GM19452 (cell line): ENCODE results near the gene SGO2.
A peak's percentile ranks its signal among the peaks of the same experiment; 100 is the strongest.
"Not testable (repeated sequence)": the region's sequence is repeated elsewhere in the genome, so short reads cannot be mapped to it uniquely, and the experiment has no call there.

Experiments
- ATAC-seq: cut with Tn5 transposase; IDR thresholded peaks from one replicate; pipeline ENCODE4 v1.9.1; 2021; ENCODE audit not compliant: unreplicated experiment

SGO2 gene

DNA sequence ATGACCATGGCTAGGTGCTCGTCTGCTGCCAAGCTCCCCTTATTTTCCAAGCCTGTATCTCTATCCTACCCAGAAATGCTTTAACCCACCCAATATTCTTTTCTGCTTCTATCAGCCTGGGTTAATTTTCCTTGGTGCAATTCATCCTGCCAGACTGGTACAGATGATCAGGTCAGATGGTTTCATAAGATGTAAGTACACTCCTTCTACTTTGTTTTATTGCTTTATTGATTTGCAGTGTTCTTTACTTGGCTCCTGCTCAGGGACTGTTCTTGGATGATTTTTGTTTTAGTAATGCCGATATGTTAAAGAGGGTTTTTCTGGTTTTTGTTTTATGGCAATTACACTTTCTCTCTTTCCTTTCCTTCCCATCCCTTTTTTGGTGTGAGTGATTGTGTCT lies 2.4 kb upstream of the SGO2 start:
- no peak for ATAC-seq

DNA sequence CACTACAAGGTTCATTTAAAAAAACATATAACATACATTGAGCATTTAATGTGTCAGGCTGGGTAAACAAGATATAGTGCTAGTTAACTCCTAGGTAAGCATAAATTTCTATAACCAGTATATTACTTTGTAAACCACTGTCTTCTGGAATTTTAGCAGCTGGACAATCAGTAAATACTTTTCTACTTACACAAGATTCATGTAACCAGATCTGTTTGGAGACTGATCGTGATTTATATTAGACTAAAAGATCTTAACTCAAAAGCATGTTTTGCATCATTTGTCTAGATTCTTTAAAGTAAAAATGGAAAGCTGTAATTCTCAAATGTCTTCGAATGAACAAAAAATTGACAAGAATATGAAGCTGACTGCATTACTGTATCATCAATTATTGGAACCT lies 941 bp upstream of the SGO2 start:
- ATAC-seq, result no peak

DNA sequence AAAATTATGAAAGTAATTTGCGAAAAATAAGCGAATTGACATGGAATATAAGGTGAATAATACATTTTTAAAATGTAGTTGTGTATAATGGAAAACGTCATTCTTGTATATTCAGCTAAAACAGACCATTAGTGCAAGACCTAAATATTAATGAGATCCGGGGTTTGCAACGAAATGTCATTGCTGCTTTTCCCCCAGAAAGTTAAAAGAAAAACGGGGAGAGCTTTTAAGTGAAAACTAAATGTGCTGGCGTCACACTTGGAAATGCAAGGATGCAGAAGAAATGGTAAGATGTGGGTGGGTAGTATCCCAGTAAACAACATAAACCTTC lies 491 bp upstream of the SGO2 start:
- no peak for ATAC-seq

DNA sequence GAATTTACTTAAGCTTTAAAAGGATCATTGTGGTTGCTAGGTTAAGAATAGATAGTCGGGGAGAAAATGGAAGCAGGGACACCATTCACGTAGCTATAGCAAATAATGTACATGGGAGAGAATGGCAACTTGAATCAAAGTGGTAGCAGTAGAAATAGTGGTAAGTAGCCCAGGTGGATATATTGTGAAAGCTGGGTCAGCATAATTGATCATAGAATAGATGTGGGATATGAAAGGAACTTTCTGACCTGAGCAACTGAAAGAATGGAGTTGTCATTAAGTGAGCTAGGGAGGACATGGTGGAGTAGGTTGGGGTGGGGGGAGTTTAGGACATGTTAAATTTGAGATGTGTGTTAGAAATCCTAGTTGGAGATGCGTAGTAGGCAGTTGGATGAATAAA lies 2.2 kb downstream of the SGO2 start:
- no peak for ATAC-seq

DNA sequence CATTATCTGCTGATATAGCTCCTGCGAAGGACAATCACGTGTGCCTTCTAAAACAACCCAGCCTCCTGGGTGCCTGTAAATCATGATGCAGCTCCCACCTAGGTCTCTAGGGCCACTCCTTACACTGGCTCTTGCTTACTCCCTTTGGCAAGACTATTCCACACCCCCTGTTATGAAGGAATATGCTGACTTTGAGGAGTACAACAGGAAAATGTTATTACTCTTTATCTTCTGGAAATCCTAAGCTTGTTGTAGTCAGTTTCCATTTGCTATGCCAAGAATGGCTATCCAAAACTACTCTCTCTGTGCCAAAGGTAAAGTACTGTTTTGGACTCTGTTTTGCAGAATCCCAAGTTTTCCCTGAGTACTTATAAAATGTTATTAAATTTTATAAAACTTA lies 7.7 kb downstream of the SGO2 start:
- ATAC-seq, result no peak

DNA sequence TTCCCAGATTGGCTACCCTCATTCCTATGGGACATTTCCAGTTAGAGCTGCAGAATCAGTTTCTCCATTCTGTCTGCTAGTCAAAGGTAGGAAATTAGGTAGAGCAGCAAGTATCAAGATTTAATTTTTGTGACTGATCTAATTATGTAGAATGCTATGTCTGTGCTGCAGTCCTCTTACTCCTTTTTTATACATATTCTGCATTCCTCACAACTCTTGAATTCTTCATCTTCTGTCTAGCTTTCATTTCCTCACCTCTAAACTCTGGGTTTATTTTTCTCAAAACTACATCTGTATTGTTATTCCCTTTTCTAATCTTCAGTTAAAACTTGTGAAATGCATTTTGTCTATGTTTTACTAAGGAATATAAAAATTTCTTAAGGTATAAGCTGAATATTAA lies 8.6 kb downstream of the SGO2 start:
- ATAC-seq, result no peak

DNA sequence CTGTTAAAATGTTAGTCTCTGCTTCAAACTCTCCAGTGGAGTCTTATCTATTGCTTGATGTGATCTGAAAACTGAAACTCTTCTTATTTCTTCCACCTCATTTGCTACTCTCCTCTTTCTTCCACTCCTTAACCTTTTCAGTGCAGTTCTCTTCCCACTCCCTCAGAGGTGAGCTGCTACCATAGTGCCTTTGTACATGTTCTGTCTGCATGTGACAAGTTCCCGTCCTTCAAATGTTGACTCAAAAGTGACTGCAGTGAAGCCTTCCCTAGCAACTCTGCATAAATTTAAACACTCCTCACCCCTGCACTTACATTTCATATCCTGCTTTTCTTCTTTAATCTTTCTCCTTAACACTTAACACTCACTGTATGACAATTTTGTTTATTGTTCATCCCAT lies 12.1 kb downstream of the SGO2 start:
- no peak for ATAC-seq

DNA sequence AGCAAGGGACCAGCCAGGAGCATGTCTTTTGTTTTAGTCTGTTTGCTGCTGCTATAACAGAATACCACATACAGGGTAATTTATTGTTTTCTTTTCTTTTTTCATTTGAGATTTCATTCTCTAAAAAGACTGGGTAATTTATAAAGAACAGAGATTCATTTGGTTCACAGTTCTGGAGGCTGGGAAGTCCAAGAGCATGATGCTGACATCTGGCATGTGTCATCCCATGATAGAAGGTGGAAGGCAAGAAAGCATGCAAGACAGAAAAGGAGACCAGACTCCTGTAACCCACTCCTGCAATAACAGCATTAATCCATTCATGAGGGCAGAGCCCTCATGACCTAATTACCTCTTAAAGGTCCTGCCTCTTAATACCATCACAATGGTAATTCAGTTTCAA lies 14.8 kb downstream of the SGO2 start:
- no peak for ATAC-seq

DNA sequence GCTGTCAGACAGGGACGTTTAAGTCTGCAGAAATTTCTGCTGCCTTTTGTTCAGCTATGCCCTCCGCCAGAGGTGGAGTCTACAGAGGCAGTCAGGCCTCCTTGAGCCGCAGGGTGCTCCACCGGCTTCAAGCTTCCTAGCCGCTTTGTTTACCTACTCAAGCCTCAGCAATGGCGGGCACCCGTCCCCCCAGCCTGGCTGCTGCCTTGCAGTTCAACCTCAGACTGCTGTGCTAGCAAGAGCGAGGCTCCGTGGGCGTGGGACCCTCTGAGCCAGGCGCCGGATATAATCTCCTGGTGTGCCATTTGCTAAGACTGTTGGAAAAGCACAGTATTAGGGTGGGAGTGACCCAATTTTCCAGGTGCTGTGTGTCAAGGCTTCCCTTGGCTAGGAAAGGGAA lies 40.6 kb downstream of the SGO2 start:
- not testable (repeated sequence) for ATAC-seq

DNA sequence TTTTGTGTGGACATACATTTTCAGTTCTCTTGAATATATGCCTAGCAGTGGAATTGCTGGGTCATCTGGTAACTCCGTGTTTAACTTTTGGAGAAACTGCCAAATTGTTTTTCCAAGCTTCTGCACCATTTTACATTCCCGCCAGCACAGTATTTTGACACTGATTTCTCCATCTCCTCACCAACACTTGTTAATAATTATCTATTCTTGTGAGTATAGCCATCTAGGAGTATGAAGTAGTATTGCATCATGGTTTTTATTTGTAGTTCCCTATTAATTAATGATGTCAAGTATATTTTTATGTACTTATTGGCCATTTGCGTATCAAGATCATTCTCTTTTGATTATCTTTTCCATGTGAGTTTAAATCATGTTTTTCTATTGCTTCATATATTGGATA lies 41.9 kb downstream of the SGO2 start:
- no peak for ATAC-seq

DNA sequence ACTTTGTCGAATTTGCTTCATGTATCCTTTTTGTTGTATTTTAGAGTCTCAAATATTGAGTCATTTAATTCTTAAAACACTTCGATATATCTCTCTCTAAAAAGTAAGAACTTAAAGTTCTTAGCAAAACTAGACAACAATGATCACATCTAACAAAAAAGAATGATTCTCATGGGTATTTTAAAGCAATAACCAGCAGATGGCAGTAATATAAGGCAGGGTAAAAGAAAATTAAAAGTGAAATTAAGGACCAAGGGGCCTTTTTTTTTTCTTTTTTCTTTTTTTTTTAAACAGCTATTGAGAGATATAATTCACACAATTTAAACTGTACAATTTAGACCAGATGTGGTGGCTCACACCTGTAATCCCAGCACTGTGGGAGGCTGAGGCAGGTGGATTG lies 50.0 kb downstream of the SGO2 start:
- no peak for ATAC-seq

DNA sequence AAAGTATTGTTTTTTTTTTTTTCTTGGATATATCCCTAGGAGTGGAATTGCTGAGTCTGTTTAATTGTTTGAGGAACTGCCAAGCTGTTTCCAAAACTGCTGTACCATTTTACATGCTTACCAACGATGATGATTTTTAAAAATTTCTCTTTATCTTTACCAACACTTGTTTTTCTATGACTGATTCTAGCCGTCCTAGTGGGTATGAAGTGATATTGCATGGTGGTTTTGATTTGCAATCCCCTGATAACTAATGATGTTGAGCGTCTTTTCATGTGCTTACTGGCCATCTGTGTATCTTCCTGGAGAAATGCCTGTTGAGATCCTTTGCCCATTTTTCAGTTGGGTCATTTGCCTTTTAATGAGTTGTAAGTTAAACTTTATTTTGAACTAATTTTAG lies 51.0 kb downstream of the SGO2 start:
- no peak for ATAC-seq

DNA sequence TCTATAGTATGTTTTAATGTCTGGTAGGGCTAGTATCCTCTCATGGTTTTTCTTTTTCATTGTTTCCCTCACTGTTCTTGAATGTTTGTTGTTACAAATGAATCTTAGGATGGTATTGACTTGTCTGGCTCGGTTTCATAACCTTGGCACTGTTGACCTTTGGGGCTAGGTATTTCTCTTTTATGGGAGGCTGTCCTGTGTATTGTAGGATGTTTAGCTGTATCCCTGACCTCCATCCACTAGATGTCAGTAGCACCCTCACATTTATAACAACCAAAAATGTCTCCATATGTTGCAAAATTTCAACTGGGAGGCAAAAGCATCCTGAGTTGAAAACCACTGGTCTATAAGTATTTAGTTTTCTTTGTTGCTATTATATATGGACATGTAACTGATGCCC lies 52.8 kb downstream of the SGO2 start:
- ATAC-seq, result no peak

DNA sequence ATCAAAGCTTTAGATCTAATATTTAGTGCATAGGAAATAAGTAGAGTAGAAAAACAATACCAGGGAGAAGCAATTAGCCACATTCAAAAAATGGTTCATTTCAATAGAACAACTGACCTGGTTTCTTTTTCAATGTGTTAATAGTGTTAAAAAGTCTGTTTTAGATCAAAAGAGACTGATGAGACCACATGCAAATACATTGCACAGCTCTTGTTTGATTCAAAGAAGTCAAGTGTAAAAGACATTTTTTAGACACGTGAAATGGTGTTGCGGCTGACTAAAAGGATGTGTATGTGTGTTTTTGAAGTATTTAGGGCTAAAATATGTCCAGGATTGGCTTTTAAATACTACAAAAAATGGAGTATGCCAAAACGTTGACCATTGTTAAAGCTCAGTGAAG lies 58.6 kb downstream of the SGO2 start:
- no peak for ATAC-seq

DNA sequence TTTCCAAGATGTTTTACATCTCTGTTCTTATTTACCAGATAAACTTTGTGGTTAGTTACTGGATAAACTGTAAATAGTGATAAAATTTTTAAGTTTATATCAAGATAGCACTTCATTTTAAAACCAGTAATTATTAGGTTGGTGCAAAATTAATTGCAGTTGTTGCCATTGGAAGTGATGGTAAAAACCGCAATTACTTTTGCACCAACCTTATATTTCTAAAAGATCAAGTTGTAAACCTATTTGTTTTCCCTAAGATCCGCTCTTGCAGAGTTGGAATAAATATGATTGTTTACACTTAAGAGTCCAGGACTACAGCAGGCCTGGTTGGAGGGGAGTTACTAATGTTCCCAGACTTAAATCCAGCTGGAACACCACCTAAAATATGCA lies 59.3 kb downstream of the SGO2 start:
- ATAC-seq, result no peak

DNA sequence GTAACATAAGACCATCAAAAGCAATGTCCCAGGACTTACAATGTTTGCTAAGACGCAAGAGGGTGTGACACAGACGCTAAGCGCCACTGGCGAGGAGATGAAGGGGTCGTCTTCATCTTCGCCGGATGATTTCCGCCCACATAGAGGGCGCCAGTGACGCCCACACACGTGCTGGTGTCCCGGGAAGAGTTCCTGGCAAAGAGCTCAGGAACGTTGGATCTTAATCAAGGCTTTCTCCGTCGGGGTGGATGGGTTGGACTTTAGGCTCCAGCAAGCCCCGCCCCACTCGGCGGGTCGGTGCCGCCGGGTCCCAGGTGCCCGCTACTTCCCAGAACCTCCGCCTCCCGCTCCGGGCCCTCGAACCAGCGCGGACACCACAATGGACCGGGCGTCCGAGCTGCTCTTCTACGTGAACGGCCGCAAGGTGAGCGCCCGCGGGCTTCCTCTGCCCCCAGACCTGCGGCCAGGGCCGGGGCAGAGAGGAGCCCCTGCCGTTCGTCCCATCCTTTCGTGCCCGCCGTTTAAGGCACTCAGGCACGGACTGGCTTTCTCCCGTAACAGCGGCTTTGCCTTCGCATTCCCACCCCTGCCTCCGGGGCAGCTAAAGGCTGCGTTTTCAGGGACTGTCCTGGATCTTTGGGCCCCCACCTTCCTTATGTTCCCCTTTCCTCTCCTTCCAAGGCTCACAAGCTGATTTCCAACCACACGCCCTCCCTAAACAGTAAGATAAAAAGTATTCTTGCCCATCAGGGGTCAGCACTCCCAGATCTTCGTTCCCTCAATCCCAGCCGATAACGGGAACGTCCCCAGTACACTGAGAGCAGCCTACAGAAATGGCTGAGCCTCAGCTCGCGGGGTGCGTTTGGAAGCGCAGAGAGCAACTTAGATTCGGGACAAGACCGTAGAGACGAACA lies 60.0 kb downstream of the SGO2 start, which contains the start of gene AOX1:
TSS of gene AOX1 (plus strand) at position 285 of the 914 bp plus-strand sequence. CDS start at position 380, 95 bp downstream.
- ATAC-seq, result peak; percentile 49

DNA sequence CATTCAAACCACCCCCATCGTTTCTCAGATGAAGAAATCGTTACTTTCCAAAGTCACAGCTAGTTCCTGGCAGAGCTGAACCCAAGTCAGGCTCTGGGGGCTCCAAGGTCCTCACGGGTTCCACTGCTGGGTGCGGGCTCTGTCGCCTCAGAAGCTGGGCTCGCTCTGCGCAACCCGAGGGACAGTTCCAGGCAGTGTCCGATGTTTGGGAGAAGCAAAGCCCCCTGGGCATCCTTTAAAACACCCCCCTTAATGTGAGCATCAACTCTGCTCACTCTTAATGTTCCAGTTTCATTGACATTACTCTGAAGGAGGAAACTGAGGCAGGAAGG lies 60.6 kb downstream of the SGO2 start:
- no peak for ATAC-seq

DNA sequence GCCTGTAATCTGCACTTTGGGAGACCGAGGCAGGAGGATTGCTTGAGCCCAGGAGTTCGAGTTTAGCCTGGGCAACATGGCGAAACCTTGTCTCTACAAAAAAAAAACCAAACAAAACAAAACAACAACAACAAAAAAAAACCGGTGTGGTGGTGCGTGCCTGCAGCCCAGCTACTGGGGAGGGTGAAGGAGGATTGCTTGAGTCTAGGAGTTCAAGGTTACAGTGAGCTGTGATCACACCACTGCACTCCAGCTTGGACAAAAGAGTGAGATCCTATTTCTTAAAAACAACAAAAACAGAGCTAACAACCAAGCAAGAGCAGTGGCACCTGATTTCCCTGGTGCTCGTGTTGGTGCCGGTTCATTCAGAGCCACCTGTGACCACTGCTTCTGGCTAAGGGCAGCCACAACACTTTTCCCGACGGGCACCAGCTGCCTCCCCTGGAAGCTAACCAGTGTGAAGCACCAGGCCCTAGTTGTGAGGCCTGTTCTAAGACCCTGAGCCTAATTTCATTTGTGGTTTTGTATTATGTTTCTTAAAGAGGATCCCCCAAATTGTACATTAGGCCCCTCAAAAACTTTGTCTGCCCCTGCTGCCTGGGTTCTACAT lies 61.1 kb downstream of the SGO2 start:
- ATAC-seq, result no peak

DNA sequence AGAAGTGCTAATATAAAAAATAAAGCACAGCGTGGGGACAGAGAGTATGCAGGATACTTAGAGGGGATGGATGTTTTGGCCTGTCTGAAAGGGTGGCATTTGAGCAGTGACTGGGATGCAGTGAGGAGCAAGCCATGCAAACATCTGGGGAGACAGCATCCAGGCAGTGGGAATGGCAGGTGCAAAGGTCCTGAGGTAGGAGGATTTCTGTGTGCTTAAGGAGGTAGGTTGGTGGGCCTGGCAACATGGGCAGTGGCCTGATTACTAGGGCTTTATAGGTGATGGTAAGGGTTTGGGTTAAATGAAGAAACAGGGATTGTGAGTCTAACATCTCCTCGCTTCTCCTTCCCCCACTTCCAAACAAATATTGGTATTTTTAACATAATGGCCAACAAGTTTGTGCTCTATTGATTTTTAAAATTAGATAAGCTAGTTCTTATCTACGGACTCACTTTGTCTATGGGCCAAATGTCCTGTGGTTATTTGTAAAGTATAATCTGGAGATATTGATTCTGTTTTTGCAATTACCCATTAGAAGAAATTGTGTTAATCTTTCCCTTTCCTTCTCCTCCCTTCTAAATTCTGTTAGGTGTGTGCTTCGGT lies 62.2 kb downstream of the SGO2 start:
- ATAC-seq, result no peak

DNA sequence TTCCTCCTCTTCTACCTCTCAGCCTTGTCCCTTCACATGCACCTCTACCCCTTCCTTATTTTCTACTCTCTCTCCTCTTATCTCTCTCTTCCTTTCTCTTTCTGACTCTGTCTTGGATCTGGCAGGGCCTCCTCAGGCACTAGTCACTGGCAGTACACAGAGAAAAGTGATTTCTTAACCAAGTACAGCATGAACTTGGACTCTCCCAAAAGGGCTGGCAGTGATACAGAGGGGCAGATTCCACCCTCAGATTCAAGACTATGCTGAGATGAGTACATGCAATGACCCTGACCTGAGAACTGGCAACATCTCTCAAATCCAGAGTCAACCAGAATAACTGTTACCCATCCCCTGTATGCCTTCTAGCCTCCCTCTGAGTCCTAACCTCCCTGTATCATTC lies 64.1 kb downstream of the SGO2 start:
- ATAC-seq, result no peak

DNA sequence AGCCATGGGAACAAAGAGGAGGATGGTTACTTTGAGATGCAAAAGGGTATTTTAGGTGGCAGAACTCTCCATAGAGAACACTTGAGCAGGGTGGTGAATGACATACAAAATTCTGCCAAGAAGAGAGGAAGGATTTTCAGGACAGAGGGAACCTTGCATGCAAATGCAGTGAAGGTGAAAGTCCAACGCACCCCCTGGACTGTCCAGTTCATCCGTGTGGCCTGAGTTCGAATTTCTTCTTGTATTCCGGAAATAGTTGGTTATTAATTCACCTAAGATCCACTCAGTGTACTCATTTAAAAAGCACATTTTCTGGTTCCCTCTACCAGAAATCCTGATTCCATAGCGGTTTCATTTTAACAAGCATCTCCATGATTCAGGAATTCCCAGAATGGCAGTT lies 65.3 kb downstream of the SGO2 start:
- no peak for ATAC-seq

DNA sequence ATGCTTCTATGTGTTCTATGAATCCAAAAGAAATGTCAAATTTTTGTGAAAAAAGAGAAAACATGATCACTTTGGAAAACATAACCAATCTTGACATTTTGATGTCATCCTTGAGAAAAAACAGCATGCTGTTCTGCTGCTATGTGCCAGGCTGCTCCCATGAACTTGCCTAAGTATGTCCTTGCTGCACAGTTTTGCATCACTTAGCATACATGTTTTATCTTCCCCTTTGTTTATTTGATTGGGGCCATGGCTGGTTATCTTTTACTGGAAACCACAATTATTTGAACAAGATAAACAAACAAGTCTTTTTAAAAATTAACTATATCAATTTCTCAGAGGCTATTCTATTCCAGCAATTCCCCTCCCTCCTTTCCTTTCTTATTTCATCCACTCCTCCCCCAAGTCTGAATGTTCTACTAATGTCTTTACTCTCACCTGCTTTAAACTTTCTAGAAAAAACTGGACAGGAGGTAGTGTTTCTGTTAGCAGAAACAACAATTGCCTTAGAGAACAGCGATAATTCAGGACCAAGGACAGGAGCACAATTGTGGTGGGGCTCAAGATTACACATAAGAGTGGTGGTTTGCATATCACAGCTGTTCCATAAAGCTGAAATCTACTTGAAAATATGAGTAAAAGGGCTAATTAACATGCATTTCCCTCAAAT lies 66.5 kb downstream of the SGO2 start:
- ATAC-seq, result no peak
